OCI-LY3 (cell line): ENCODE measurements around the gene HOXA6.

Experiments
- EZH2phosphoT487 ChIP-seq: fragments of 200-600 bp; shearing (Covaris generic); IDR thresholded peaks from 2 replicates; pipeline ENCODE4 v1.6.1; 2018; ENCODE audit warnings: antibody characterized with exemption, mixed run types, low read depth
- TF ChIP-seq, protein P1 (sequence below): fragments of 200-600, 300-600 bp; sonication (generic); IDR thresholded peaks from 2 replicates; pipeline ENCODE4 v1.5.1; 2014; ENCODE audit warnings: antibody characterized with exemption, low read length, low read depth

DNA sequence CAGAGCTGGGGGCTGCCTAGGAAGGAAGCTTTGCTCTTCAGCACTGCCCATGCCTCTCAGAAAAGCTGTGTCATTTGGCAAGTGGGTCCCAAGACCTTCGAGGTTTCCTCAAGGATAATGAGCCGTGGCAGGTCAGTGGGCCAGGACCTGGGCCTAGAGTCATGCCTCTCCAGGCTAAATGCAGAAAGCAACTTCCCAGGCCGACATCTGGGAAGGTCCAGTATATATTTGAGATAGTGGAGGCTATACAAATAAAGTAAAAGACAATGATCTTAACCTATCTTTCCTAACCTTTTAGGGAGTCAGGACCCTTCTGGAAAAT, 28.9 kb upstream of the HOXA6 start:
- TF ChIP-seq, protein P1, sequence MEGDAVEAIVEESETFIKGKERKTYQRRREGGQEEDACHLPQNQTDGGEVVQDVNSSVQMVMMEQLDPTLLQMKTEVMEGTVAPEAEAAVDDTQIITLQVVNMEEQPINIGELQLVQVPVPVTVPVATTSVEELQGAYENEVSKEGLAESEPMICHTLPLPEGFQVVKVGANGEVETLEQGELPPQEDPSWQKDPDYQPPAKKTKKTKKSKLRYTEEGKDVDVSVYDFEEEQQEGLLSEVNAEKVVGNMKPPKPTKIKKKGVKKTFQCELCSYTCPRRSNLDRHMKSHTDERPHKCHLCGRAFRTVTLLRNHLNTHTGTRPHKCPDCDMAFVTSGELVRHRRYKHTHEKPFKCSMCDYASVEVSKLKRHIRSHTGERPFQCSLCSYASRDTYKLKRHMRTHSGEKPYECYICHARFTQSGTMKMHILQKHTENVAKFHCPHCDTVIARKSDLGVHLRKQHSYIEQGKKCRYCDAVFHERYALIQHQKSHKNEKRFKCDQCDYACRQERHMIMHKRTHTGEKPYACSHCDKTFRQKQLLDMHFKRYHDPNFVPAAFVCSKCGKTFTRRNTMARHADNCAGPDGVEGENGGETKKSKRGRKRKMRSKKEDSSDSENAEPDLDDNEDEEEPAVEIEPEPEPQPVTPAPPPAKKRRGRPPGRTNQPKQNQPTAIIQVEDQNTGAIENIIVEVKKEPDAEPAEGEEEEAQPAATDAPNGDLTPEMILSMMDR, result no peak
- no peak for TF ChIP-seq EZH2phosphoT487
